Stimulated activated naive CD8-positive, alpha-beta T cell treated with anti-CD3 and anti-CD28 coated beads, Interleukin-15, amount 100 ng/mL, for 72 hours (primary cell): ENCODE measurements around the gene HNRNPF.
A peak's percentile ranks its signal among the peaks of the same experiment; 100 is the strongest.
"Not testable (repeated sequence)": the region's sequence is repeated elsewhere in the genome, so short reads cannot be mapped to it uniquely, and the experiment has no call there.

Source experiments
- ATAC-seq: fragments of 150-1000 bp; cut with Tn5 transposase; 2 replicates; pipeline ENCODE4 v1.10.0; 2021; ENCODE audit warnings: mild to moderate bottlenecking, moderate library complexity
- DNase-seq, 2 donors: peaks; one replicate each; pipeline ENCODE4 v3.0.0; 2021 to 2022
- H3K27ac Mint-ChIP-seq, 2 donors: one replicate each; pipeline ENCODE4 v1.8.0; 2022; ENCODE audit warnings: mild to moderate bottlenecking in 2 of 2, mixed read lengths in 2 of 2, moderate library complexity in 2 of 2
- H3K27me3 Mint-ChIP-seq: one replicate; pipeline ENCODE4 v1.8.0; 2022; ENCODE audit warnings: mixed read lengths
- H3K4me1 Mint-ChIP-seq: one replicate; pipeline ENCODE4 v1.8.0; 2022; ENCODE audit warnings: mild to moderate bottlenecking, mixed read lengths
- H3K4me3 Mint-ChIP-seq, 2 donors: one replicate each; pipeline ENCODE4 v1.8.0; 2022; ENCODE audit warnings: mild to moderate bottlenecking in 2 of 2, mixed read lengths in 2 of 2, moderate library complexity in 1 of 2
- H3K9me3 Mint-ChIP-seq, 2 donors: one replicate each; pipeline ENCODE4 v1.8.0; 2022; ENCODE audit warnings: mixed read lengths in 2 of 2

The HNRNPF gene

DNA sequence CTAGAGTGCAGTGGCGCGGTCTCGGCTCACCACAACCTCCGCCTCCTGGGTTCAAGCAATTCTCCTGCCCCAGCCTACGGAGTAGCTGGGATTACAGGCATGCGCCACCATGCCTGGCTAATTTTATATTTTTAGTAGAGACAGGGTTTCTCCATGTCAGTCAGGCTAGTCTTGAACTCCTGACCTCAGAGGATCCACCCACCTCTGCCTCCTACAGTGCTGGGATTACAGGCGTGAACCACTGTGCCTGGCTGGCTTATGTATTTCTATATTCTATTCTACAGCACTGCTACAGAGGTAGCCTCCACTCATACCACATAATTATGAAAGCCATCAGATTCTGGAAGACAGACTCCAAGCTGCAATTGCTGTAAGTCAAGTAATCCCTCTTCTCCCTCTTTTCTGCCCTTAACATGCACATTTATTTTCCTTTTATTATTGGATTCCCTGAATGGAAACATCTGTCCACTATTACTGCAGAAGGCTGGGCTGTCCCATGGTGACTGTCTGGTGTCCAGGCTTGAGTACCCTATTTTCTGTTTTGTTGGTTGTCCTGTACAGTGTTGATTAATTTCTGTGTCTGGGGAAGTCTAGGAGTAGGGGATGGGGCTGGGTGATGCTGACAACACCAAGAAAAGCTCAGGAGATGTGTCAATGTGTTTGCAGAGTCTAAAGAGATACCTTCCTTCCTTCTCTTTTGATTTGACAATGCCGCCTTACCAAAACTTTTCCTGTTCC, 22.1 kb upstream of the HNRNPF start:
- no peak for DNase-seq
- Mint-ChIP-seq H3K27ac (no peak overlapping the region), H3K27me3 (no peaks in the 10 kb centered on the region), H3K4me3 (no peak overlapping the region), H3K9me3 (no peaks in the 10 kb centered on the region), H3K4me1 (peaks cover 24% of the 10 kb centered on the region)
- ATAC-seq, result no peak

DNA sequence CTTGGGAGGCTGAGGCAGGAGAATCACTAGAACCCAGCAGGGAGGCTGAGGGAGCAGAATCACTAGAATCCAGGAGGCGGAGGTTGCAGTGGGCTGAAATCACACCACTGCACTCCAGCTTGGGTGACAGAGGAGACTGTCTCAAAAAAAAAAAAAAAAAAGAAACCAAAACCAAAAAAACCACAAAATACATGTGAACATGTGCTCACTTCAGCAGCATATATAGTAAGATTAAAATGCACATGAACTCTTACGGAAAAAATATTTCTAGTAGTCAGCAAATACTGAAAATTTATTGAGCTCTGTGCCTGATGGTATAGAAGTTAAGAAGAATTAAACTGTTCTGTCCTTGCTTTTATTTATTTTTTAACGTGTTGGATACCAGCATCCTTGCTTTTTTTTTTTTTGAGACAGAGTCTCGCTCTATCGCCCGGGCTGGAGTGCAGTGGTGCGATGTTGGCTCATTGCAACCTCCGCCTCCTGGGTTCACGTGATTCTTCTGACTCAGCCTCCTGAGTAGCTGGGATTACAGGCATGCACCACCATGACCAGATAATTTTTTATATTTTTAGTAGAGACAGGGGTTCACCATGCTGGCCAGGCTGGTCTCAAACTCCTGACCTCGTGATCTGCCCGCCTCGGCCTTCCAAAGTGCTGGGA, 18.3 kb upstream of the HNRNPF start:
- peak overlapping the region in 1 of 2 donors; percentile 76 for H3K27ac Mint-ChIP-seq
- peak overlapping the region; percentile 55 to 59 for H3K4me3 Mint-ChIP-seq
- DNase-seq (no peak), ATAC-seq (peak; percentile 74)
- H3K4me1 Mint-ChIP-seq, result peaks cover 39% of the 10 kb centered on the region
- no peaks in the 10 kb centered on the region for H3K27me3 Mint-ChIP-seq
- H3K9me3 Mint-ChIP-seq, result no peaks in the 10 kb centered on the region

GRCh38 chr10:43426476-43426875, 17.5 kb upstream of the HNRNPF start:
- not testable (repeated sequence) for ATAC-seq, H3K9me3 Mint-ChIP-seq, H3K27ac Mint-ChIP-seq, H3K27me3 Mint-ChIP-seq, DNase-seq
- Mint-ChIP-seq H3K4me1 (peaks cover 44% of the 10 kb centered on the region), H3K4me3 (peak overlapping the region in 1 of 2 donors; percentile 29)

GRCh38 chr10:43424416-43424815, 15.4 kb upstream of the HNRNPF start:
- no peak for ATAC-seq
- peaks cover 0 to 7% of the 10 kb centered on the region in 2 donors for H3K9me3 Mint-ChIP-seq

GRCh38 chr10:43421944-43422343, 13.0 kb upstream of the HNRNPF start:
- Mint-ChIP-seq H3K4me1 (peaks cover 66% of the 10 kb centered on the region), H3K27ac (peak overlapping the region in 1 of 2 donors; percentile 63), H3K4me3 (peak overlapping the region in 1 of 2 donors; percentile 22)
- not testable (repeated sequence) for H3K9me3 Mint-ChIP-seq, DNase-seq, ATAC-seq, H3K27me3 Mint-ChIP-seq

More at GRCh38 chr10:43424416-43424815, 15.4 kb upstream of the HNRNPF start:
- no peak overlapping the region for H3K27ac Mint-ChIP-seq
- peaks cover 57% of the 10 kb centered on the region for H3K4me1 Mint-ChIP-seq
- no peak overlapping the region for H3K4me3 Mint-ChIP-seq
- H3K27me3 Mint-ChIP-seq, result no peaks in the 10 kb centered on the region
- no peak for DNase-seq

- peak overlapping the region; percentile 22 to 64 for H3K4me3 Mint-ChIP-seq
- DNase-seq (no peak), ATAC-seq (no peak)
- H3K9me3 Mint-ChIP-seq, result peaks cover 0 to 7% of the 10 kb centered on the region in 2 donors
- peak overlapping the region in 1 of 2 donors; percentile 8 for H3K27ac Mint-ChIP-seq
- H3K4me1 Mint-ChIP-seq, result peaks cover 62% of the 10 kb centered on the region
- no peaks in the 10 kb centered on the region for H3K27me3 Mint-ChIP-seq
Measured at GRCh38 chr10:43421519-43421918, 12.5 kb upstream of the HNRNPF start.

DNA sequence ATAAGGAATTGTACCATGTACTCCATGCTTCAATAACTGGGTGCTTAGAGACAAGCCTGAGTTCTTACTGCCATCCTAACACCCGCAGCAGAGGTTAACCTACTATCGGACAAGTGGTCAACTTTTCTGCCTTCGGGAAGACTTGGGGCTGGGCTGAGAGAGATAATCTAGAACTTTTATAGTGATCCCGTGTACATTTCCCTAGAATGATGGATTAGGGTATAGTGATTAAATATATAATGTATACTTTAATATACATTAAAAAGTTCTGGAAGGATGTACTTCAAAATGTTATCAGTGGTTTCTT, 12.2 kb upstream of the HNRNPF start:
- Mint-ChIP-seq H3K27me3 (no peaks in the 10 kb centered on the region), H3K27ac (peak overlapping the region; percentile 99 to 100), H3K4me3 (peak overlapping the region; percentile 85 to 97), H3K4me1 (peaks cover 59% of the 10 kb centered on the region), H3K9me3 (peaks cover 0 to 7% of the 10 kb centered on the region in 2 donors)
- DNase-seq (no peak), ATAC-seq (no peak)

DNA sequence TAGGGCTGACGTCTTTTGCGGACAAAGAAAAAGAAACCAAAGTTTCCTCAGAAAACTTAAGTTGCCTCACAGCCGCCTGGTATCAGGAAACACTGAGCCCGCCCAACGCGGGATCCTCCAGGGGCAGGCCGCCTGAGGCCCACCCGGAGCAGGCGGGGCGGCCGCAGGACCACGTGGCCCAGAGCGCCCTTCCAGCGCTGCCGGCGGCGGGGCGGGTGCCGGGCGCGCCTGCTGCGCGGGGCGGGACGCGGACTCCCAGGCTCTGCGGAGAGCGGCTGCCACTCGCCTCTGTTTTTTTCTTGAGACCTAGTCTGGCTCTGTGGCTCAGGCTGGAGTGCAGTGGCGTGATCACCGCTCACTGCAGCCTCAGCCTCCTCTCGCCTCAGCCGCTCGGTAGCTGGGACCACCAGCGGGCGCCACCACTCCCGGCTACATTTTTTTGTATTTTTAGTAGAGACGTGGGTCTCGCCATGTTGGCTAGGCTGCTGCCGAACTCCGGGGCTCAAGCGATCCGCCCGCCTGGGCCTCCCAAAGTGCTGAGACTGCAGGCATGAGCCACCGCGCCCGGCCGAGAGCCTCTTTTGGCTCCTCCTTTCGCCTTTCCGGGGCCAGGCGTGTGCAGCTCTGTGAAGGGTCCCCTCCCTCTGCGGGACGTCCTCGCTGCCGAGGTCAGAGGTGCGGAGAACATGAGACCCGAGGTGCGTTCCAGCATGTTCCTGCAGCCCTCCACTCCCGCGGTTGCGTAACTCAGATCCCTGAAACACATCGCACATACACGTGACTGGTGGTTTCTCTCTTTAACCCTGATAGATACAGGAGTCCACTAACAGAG, 11.6 kb upstream of the HNRNPF start:
- peaks cover 53% of the 10 kb centered on the region for H3K4me1 Mint-ChIP-seq
- peak; percentile 81 to 90 for DNase-seq
- H3K4me3 Mint-ChIP-seq, result peak overlapping the region; percentile 85 to 97
- no peaks in the 10 kb centered on the region for H3K27me3 Mint-ChIP-seq
- peak overlapping the region; percentile 99 to 100 for H3K27ac Mint-ChIP-seq
- peak; percentile 91 for ATAC-seq
- peaks cover 0 to 7% of the 10 kb centered on the region in 2 donors for H3K9me3 Mint-ChIP-seq

- Mint-ChIP-seq H3K4me3 (peak overlapping the region; percentile 85 to 97), H3K4me1 (peaks cover 47% of the 10 kb centered on the region), H3K9me3 (peaks cover 0 to 7% of the 10 kb centered on the region in 2 donors), H3K27me3 (no peaks in the 10 kb centered on the region), H3K27ac (peak overlapping the region; percentile 93 to 96)
- DNase-seq (no peak), ATAC-seq (no peak)
Measured at GRCh38 chr10:43419997-43420368, 11.0 kb upstream of the HNRNPF start.

GRCh38 chr10:43417950-43418768, 9.2 kb upstream of the HNRNPF start:
- peak overlapping the region; percentile 83 for H3K27ac Mint-ChIP-seq
- H3K4me3 Mint-ChIP-seq, result peak overlapping the region; percentile 32 to 61
- H3K4me1 Mint-ChIP-seq, result peaks cover 43% of the 10 kb centered on the region
- H3K27me3 Mint-ChIP-seq, result no peaks in the 10 kb centered on the region
- peak; percentile 71 for ATAC-seq
- peaks cover 0 to 7% of the 10 kb centered on the region in 2 donors for H3K9me3 Mint-ChIP-seq
- peak; percentile 62 to 79 for DNase-seq

- no peak overlapping the region for H3K4me3 Mint-ChIP-seq
- H3K27me3 Mint-ChIP-seq, result no peaks in the 10 kb centered on the region
- DNase-seq (no peak), ATAC-seq (no peak)
- no peak overlapping the region for H3K27ac Mint-ChIP-seq
- H3K9me3 Mint-ChIP-seq, result peaks cover 0 to 7% of the 10 kb centered on the region in 2 donors
- H3K4me1 Mint-ChIP-seq, result peaks cover 34% of the 10 kb centered on the region
Measured at GRCh38 chr10:43415544-43415943, 6.6 kb upstream of the HNRNPF start.

DNA sequence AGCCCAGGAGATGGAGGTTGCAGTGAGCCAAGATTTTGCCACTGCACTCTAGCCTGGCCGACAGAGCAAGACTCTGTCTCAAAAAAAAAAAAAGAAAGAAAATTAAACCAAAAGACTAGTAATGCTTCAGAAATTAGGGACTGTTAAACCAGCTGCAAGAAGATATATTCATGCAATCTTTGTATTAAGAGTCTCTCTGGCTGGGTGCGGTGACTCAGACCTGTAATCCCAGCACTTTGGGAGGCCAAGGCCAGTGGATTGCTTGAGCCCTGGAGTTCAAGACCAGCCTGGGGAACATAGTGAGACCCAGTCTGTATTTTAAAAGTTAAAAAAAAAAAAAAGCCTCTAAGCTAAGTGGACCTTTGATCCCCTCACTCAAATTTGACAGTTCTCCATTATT, 2.5 kb upstream of the HNRNPF start:
- H3K27me3 Mint-ChIP-seq, result no peaks in the 10 kb centered on the region
- DNase-seq (no peak), ATAC-seq (no peak)
- H3K4me1 Mint-ChIP-seq, result peaks cover 22% of the 10 kb centered on the region
- H3K4me3 Mint-ChIP-seq, result no peak overlapping the region
- H3K9me3 Mint-ChIP-seq, result no peaks in the 10 kb centered on the region
- no peak overlapping the region for H3K27ac Mint-ChIP-seq

DNA sequence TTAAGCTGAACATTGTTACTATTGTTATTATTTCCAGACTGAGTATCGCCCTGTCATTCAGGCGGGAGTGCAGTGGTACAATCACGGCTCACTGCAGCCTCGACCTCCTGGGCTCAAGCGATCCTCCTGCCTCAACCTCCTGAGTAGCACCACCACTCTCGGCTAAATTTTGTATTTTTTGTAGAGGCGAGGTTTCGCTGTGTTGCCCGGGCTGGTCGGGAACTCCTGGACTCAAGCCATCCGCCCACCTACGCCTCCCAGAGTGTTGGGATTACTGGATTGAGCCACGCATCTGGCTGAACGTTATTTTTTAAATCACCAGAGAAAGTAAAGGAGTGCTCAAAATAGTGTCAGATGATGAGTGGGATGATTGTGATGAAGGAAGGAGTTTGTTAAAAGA, 1.4 kb upstream of the HNRNPF start:
- Mint-ChIP-seq H3K4me1 (peaks cover 22% of the 10 kb centered on the region), H3K9me3 (no peaks in the 10 kb centered on the region), H3K4me3 (peak overlapping the region; percentile 95 to 99), H3K27ac (peak overlapping the region in 1 of 2 donors; percentile 100), H3K27me3 (no peaks in the 10 kb centered on the region)
- no peak for ATAC-seq
- no peak for DNase-seq

DNA sequence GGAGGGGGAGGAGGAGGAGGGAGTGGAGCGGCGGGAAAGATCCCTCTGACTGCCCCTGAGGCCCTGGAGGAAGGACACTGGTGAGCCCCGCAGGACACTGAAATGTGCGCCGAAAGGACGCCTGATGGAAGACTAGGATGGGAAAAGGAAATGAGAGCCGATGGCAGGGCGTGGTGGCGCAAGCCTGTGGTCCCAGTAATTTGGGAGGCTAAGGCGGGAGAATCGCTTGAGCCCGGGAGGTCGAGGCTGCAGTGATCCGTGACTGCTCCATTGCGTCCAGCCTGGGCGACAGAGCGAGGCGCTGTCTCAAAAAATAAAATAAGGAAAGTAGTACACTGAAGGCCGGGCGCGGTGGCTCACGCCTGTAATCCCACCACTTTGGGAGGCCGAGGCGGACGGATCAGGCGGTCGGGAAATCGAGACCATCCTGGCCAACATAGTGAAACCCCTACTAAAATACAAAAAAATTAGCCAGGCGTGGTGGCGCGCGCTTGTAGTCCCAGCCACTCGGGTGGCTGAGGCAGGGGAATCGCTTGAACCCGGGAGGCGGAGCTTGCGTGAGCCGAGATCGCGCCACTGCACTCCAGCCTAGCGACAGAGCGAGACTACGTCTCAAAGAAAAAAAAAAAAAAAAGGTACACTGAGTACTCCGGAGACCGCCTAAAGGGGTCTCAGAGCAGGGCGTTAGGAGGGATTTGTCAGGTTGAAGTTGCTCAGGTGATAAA, 561 bp upstream of the HNRNPF start:
- DNase-seq (peak; percentile 70 to 81), ATAC-seq (peak; percentile 16)
- H3K9me3 Mint-ChIP-seq, result no peaks in the 10 kb centered on the region

More for the DNA sequence above, 561 bp upstream of the HNRNPF start:
- Mint-ChIP-seq H3K27me3 (no peaks in the 10 kb centered on the region), H3K4me3 (peak overlapping the region; percentile 95 to 99), H3K27ac (peak overlapping the region; percentile 97 to 100), H3K4me1 (peaks cover 26% of the 10 kb centered on the region)
